Neural cell (in vitro differentiated cells): ENCODE data around the gene LRP8. TPM values are rescaled to one million over a fixed set of nuclear protein-coding genes. Genes with fewer than 3 reads are reported as not detected.

Source experiments
- H2AFZ ChIP-seq: fragments of 200-600, 300-800 bp; sonication (generic), shearing (Covaris generic); 2 replicates; pipeline ENCODE4 v1.6.0; 2014; ENCODE audit warnings: low read depth, mild to moderate bottlenecking, antibody characterized with exemption, low read length, moderate library complexity
- H3F3A ChIP-seq: fragments of 200-600 bp; shearing (Covaris generic); 2 replicates; pipeline ENCODE4 v1.6.1; 2016; ENCODE audit warnings: mild to moderate bottlenecking, moderate library complexity, mixed read lengths, antibody characterized with exemption, low read length; ENCODE audit not compliant: insufficient read depth, poor library complexity, severe bottlenecking
- H3K27ac ChIP-seq: fragments of 200-600, 300-800 bp; sonication (generic), shearing (Covaris generic); 2 replicates; pipeline ENCODE4 v1.5.1; 2014; ENCODE audit warnings: mild to moderate bottlenecking, low read length, moderate library complexity
- H3K27me3 ChIP-seq: fragments of 300-800, 200-600 bp; sonication (generic), shearing (Covaris generic); 2 replicates; pipeline ENCODE4 v1.6.0; 2014; ENCODE audit warnings: mild to moderate bottlenecking, low read depth, low read length, moderate library complexity; ENCODE audit not compliant: insufficient read depth
- H3K36me3 ChIP-seq: fragments of 300-800, 200-600 bp; sonication (generic), shearing (Covaris generic); 2 replicates; pipeline ENCODE4 v1.5.1; 2014; ENCODE audit warnings: mild to moderate bottlenecking, antibody characterized with exemption, low read length, moderate library complexity; ENCODE audit not compliant: insufficient read depth
- H3K4me2 ChIP-seq: fragments of 300-800, 200-600 bp; sonication (generic), shearing (Covaris generic); 2 replicates; pipeline ENCODE4 v1.6.0; 2014; ENCODE audit warnings: mild to moderate bottlenecking, low read length
- H3K4me3 ChIP-seq: fragments of 300-800, 200-600 bp; sonication (generic), shearing (Covaris generic); 2 replicates; pipeline ENCODE4 v1.5.1; 2014; ENCODE audit warnings: mild to moderate bottlenecking, low read length, moderate library complexity
- H3K79me2 ChIP-seq: fragments of 200-600 bp; shearing (Covaris generic); replicated peaks from 2 replicates; pipeline ENCODE4 v1.6.0; 2014; ENCODE audit warnings: mild to moderate bottlenecking, low read length, moderate library complexity; ENCODE audit not compliant: insufficient read depth
- H3K9ac ChIP-seq: fragments of 300-800, 200-600 bp; sonication (generic), shearing (Covaris generic); 2 replicates; pipeline ENCODE4 v1.6.1; 2016; ENCODE audit warnings: mild to moderate bottlenecking, low read length, mixed read lengths
- H3K9me2 ChIP-seq: fragments of 200-600 bp; shearing (Covaris generic); 2 replicates; pipeline ENCODE4 v1.6.1; 2016; ENCODE audit warnings: mild to moderate bottlenecking, low read length, mixed read lengths; ENCODE audit not compliant: insufficient read depth
- H3K9me3 ChIP-seq: fragments of 200-600, 300-800 bp; sonication (generic), shearing (Covaris generic); 2 replicates; pipeline ENCODE4 v1.6.1; 2016; ENCODE audit warnings: mild to moderate bottlenecking, mixed run types, low read length, moderate library complexity, mixed read lengths
- H4K20me1 ChIP-seq: fragments of 200-600 bp; shearing (Covaris generic); 2 replicates; pipeline ENCODE4 v1.6.1; 2016; ENCODE audit warnings: mild to moderate bottlenecking, mixed run types; ENCODE audit not compliant: insufficient read depth
- EP300 ChIP-seq: fragments of 450-650 bp; conservative IDR thresholded peaks from 2 replicates; pipeline ENCODE4 v1.6.1; 2014; ENCODE audit warnings: antibody characterized with exemption, mild to moderate bottlenecking, moderate library complexity; ENCODE audit not compliant: poor library complexity, severe bottlenecking
- EZH2 ChIP-seq: fragments of 200-600, 300-800 bp; shearing (Covaris generic), sonication (generic); IDR thresholded peaks from 2 replicates; pipeline ENCODE4 v1.6.1; 2014; ENCODE audit warnings: antibody characterized with exemption, low read length, borderline replicate concordance, mild to moderate bottlenecking; ENCODE audit not compliant: insufficient read depth, poor library complexity, severe bottlenecking
- MXI1 ChIP-seq: fragments of 450-650 bp; conservative IDR thresholded peaks from 2 replicates; pipeline ENCODE4 v1.6.1; 2014; ENCODE audit warnings: antibody characterized with exemption, mild to moderate bottlenecking; ENCODE audit not compliant: poor library complexity, severe bottlenecking
- POLR2AphosphoS5 ChIP-seq: IDR thresholded peaks from 2 replicates; pipeline ENCODE4 v1.6.1; 2012
- RAD21 ChIP-seq: fragments of 450-650 bp; conservative IDR thresholded peaks from 2 replicates; pipeline ENCODE4 v1.6.1; 2014; ENCODE audit warnings: antibody characterized with exemption, mild to moderate bottlenecking, moderate library complexity
- SMC3 ChIP-seq: fragments of 450-650 bp; conservative IDR thresholded peaks from 2 replicates; pipeline ENCODE4 v1.6.1; 2014; ENCODE audit warnings: antibody characterized with exemption, mild to moderate bottlenecking, moderate library complexity; ENCODE audit not compliant: poor library complexity
- TAF1 ChIP-seq: IDR thresholded peaks from 2 replicates; pipeline ENCODE4 v1.6.1; 2012; ENCODE audit warnings: low read depth
- polyA plus RNA-seq: library from polyadenylated mRNA; depleted of rRNA; stranded (reverse); fragments of >200 nt; gene quantifications from 2 replicates; pipeline ENCODE4 v1.2.3, GENCODE V29; 2014
- TF ChIP-seq, protein P1 (sequence below): fragments of 450-650 bp; IDR thresholded peaks from 2 replicates; pipeline ENCODE4 v1.5.1; 2014; ENCODE audit warnings: antibody characterized with exemption, mild to moderate bottlenecking, moderate library complexity; ENCODE audit not compliant: poor library complexity, severe bottlenecking
- TF ChIP-seq, protein P2 (sequence below): IDR thresholded peaks from 2 replicates; pipeline ENCODE4 v1.6.1; 2012; ENCODE audit warnings: borderline replicate concordance

Gene LRP8
- polyA plus RNA-seq, 1 donor from 2014 or later, result 65.8 TPM

DNA sequence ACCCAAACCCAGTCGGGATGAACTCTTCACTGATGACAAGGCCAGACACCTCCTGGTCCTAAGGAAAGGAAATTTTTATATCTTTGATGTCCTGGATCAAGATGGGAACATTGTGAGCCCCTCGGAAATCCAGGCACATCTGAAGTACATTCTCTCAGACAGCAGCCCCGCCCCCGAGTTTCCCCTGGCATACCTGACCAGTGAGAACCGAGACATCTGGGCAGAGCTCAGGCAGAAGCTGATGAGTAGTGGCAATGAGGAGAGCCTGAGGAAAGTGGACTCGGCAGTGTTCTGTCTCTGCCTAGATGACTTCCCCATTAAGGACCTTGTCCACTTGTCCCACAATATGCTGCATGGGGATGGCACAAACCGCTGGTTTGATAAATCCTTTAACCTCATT, 117.5 kb downstream of the LRP8 start:
- no peaks in the 10 kb centered on the region for H3F3A ChIP-seq
- H3K27ac ChIP-seq, result no peak overlapping the region

DNA sequence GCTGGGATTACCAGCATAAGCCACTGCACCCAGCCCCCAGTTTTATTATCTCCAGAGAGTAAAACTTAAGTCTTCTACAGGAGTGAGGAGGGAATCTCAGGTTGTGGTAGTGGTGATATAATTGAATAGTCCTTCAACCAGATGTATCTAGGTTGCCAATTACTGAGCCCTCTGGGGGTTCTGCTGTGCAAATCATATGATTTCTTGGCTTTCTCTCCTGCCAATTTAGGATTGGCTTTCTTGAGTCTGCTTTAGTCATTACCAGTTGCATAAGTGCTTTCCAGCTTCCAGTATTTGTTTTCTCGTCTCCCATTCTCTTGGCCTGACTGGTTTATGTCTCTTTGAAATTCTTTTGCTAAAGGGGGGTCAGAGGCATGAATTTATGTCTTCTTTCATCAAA, 120.1 kb downstream of the LRP8 start:
- H4K20me1 ChIP-seq, result no peaks in the 10 kb centered on the region
- H3K27me3 ChIP-seq, result no peaks in the 10 kb centered on the region
- H3K79me2 ChIP-seq, result no peaks in the 10 kb centered on the region
- H3F3A ChIP-seq, result no peaks in the 10 kb centered on the region
- peaks cover 5% of the 10 kb centered on the region for H3K9me3 ChIP-seq
- TF ChIP-seq EZH2, result no peak
- TF ChIP-seq, protein P1, sequence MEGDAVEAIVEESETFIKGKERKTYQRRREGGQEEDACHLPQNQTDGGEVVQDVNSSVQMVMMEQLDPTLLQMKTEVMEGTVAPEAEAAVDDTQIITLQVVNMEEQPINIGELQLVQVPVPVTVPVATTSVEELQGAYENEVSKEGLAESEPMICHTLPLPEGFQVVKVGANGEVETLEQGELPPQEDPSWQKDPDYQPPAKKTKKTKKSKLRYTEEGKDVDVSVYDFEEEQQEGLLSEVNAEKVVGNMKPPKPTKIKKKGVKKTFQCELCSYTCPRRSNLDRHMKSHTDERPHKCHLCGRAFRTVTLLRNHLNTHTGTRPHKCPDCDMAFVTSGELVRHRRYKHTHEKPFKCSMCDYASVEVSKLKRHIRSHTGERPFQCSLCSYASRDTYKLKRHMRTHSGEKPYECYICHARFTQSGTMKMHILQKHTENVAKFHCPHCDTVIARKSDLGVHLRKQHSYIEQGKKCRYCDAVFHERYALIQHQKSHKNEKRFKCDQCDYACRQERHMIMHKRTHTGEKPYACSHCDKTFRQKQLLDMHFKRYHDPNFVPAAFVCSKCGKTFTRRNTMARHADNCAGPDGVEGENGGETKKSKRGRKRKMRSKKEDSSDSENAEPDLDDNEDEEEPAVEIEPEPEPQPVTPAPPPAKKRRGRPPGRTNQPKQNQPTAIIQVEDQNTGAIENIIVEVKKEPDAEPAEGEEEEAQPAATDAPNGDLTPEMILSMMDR, result no peak
- TF ChIP-seq, protein P2, sequence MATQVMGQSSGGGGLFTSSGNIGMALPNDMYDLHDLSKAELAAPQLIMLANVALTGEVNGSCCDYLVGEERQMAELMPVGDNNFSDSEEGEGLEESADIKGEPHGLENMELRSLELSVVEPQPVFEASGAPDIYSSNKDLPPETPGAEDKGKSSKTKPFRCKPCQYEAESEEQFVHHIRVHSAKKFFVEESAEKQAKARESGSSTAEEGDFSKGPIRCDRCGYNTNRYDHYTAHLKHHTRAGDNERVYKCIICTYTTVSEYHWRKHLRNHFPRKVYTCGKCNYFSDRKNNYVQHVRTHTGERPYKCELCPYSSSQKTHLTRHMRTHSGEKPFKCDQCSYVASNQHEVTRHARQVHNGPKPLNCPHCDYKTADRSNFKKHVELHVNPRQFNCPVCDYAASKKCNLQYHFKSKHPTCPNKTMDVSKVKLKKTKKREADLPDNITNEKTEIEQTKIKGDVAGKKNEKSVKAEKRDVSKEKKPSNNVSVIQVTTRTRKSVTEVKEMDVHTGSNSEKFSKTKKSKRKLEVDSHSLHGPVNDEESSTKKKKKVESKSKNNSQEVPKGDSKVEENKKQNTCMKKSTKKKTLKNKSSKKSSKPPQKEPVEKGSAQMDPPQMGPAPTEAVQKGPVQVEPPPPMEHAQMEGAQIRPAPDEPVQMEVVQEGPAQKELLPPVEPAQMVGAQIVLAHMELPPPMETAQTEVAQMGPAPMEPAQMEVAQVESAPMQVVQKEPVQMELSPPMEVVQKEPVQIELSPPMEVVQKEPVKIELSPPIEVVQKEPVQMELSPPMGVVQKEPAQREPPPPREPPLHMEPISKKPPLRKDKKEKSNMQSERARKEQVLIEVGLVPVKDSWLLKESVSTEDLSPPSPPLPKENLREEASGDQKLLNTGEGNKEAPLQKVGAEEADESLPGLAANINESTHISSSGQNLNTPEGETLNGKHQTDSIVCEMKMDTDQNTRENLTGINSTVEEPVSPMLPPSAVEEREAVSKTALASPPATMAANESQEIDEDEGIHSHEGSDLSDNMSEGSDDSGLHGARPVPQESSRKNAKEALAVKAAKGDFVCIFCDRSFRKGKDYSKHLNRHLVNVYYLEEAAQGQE, result no peak
- no peak for TF ChIP-seq TAF1
- no peak for TF ChIP-seq RAD21
- no peak for TF ChIP-seq MXI1
- TF ChIP-seq POLR2AphosphoS5, result no peak
- no peak for TF ChIP-seq EP300
- TF ChIP-seq SMC3, result no peak
- H3K4me2 ChIP-seq, result no peak overlapping the region
- H3K27ac ChIP-seq, result no peak overlapping the region
- no peaks in the 10 kb centered on the region for H3K36me3 ChIP-seq
- no peak overlapping the region for H3K4me3 ChIP-seq
- no peak overlapping the region for H2AFZ ChIP-seq
- no peak overlapping the region for H3K9ac ChIP-seq
- no peaks in the 10 kb centered on the region for H3K9me2 ChIP-seq

More for the DNA sequence above, 117.5 kb downstream of the LRP8 start:
- Histone ChIP-seq H2AFZ (no peak overlapping the region), H4K20me1 (no peaks in the 10 kb centered on the region), H3K4me2 (no peak overlapping the region), H3K9ac (no peak overlapping the region), H3K79me2 (no peaks in the 10 kb centered on the region), H3K9me2 (no peaks in the 10 kb centered on the region), H3K27me3 (no peaks in the 10 kb centered on the region), H3K36me3 (no peaks in the 10 kb centered on the region), H3K4me3 (no peak overlapping the region), H3K9me3 (peaks cover 5% of the 10 kb centered on the region)
- TF ChIP-seq EZH2 (no peak), POLR2AphosphoS5 (no peak), TAF1 (no peak), MXI1 (no peak), RAD21 (no peak), SMC3 (no peak), EP300 (no peak)
- TF ChIP-seq, protein P2, result no peak
- TF ChIP-seq, protein P1, result no peak
